Lung (tissue), 12 donors: Measurements from ENCODE around the gene SNTN. TPM values are rescaled to one million over a fixed set of nuclear protein-coding genes. Genes with fewer than 3 reads are reported as not detected.
"Not testable (repeated sequence)": the region's sequence is repeated elsewhere in the genome, so short reads cannot be mapped to it uniquely, and the experiment has no call there.

Experiments
- ATAC-seq: fragments of 200-7000 bp; cut with Tn5 transposase; one replicate; pipeline ENCODE4 v1.9.1; 2020; ENCODE audit warnings: moderate number of reproducible peaks; ENCODE audit not compliant: insufficient read depth, low FRiP score
- DNase-seq, 3 donors: peaks; one replicate each; pipeline ENCODE4 v3.0.0-alpha.2; 2013 to 2017
- H3K27ac ChIP-seq, 2 donors: one replicate each; pipeline ENCODE4 v1.5.1; 2013; ENCODE audit warnings: mild to moderate bottlenecking in 2 of 2, moderate library complexity in 2 of 2, control low read depth in 1 of 2, inconsistent platforms in 1 of 2, low read depth in 1 of 2, low read length in 1 of 2
- H3K27me3 ChIP-seq, 3 donors: one replicate each; pipeline ENCODE4 v1.5.1; 2013; ENCODE audit warnings: low read length in 2 of 3; ENCODE audit not compliant: control insufficient read depth in 3 of 3, insufficient read depth in 3 of 3
- H3K36me3 ChIP-seq, 4 donors: one replicate each; pipeline ENCODE4 v1.5.1; 2013; ENCODE audit warnings: low read length in 4 of 4, mild to moderate bottlenecking in 1 of 4, moderate library complexity in 1 of 4; ENCODE audit not compliant: control insufficient read depth in 4 of 4, insufficient read depth in 4 of 4
- H3K4me1 ChIP-seq, 5 donors: one replicate each; pipeline ENCODE4 v1.5.1; 2013; ENCODE audit warnings: low read length in 5 of 5, mild to moderate bottlenecking in 2 of 5, moderate library complexity in 1 of 5; ENCODE audit not compliant: control insufficient read depth in 5 of 5, insufficient read depth in 5 of 5
- H3K4me3 ChIP-seq: one replicate; pipeline ENCODE4 v1.5.1; 2013; ENCODE audit warnings: mild to moderate bottlenecking, control low read depth, moderate library complexity
- H3K9ac ChIP-seq, 2 donors: one replicate each; pipeline ENCODE4 v1.5.1; 2013; ENCODE audit warnings: low read length in 2 of 2, control low read depth in 1 of 2; ENCODE audit not compliant: insufficient read depth in 1 of 2
- H3K9me3 ChIP-seq, 4 donors: one replicate each; pipeline ENCODE4 v1.5.1; 2013; ENCODE audit warnings: low read length in 3 of 4, mild to moderate bottlenecking in 1 of 4, moderate library complexity in 1 of 4; ENCODE audit not compliant: control insufficient read depth in 4 of 4, insufficient read depth in 3 of 4
- CTCF ChIP-seq: IDR thresholded peaks from 2 replicates; pipeline ENCODE4 v1.5.1; 2012; ENCODE audit warnings: mild to moderate bottlenecking; ENCODE audit errors: control extremely low read depth, extremely low read depth
- WGBS, 2 donors: extraction: QIAGEN DNeasy Blood & Tissue Kit; methylation state at CpG; one replicate each; pipeline ENCODE4 v1.1.7; 2013; 5-methylcytosine and 5-hydroxymethylcytosine counted together
- polyA plus RNA-seq, 2 donors: library from polyadenylated mRNA; stranded (reverse); fragments of 200-250 nt; gene quantifications; one replicate each; pipeline ENCODE4 v1.2.1, GENCODE V29; 2013
- total RNA-seq, 2 donors: library from RNA; depleted of rRNA in 1 of 2; stranded (reverse); fragments of >200 nt in 1 of 2; gene quantifications; one replicate each; pipeline ENCODE4 v1.2.1, GENCODE V29; 2014 to 2021
- donor health status: control.
- donor health status: control.
- donor health status: Bipolar disorder and iron deficiency.
- donor health status: healthy.
- donor health status: DM: yes; HTN: yes; CAD: no.

Gene SNTN
- total and polyA plus RNA-seq, 4 donors: 20.1 to 51.0 (median 32.3) TPM

- no peaks in the 10 kb centered on the region for H3K27me3 ChIP-seq
- no peak for ATAC-seq
- WGBS, 2 donors: 94 to 97% methylated on average over 2 of the region's 2 CpGs
- no peak overlapping the region for H3K9ac ChIP-seq
- H3K27ac ChIP-seq: no peak overlapping the region
- H3K9me3 ChIP-seq: peaks cover 0 to 3% (median 0%) of the 10 kb centered on the region in 4 donors
- H3K4me3 ChIP-seq: no peak overlapping the region
- H3K4me1 ChIP-seq: no peaks in the 10 kb centered on the region
- no peaks in the 10 kb centered on the region for H3K36me3 ChIP-seq
- no peak for DNase-seq
- TF ChIP-seq CTCF: no peak
Measured at GRCh38 chr3:63639806-63640205, 12.7 kb upstream of the SNTN start.

- Histone ChIP-seq H3K4me1 (no peaks in the 10 kb centered on the region), H3K4me3 (no peak overlapping the region), H3K9ac (no peak overlapping the region), H3K36me3 (no peaks in the 10 kb centered on the region), H3K9me3 (peaks cover 0 to 3% (median 0%) of the 10 kb centered on the region in 4 donors), H3K27me3 (no peaks in the 10 kb centered on the region), H3K27ac (no peak overlapping the region)
- DNase-seq (no peak), ATAC-seq (no peak)
- WGBS, 2 donors: 49 to 71% methylated on average over 1 of the region's 1 CpG
- no peak for TF ChIP-seq CTCF
Measured at GRCh38 chr3:63642488-63642887, 10.0 kb upstream of the SNTN start.

- Histone ChIP-seq H3K27ac (no peak overlapping the region), H3K9me3 (peaks cover 0 to 3% (median 0%) of the 10 kb centered on the region in 4 donors), H3K4me1 (no peaks in the 10 kb centered on the region), H3K9ac (no peak overlapping the region), H3K4me3 (no peak overlapping the region), H3K27me3 (no peaks in the 10 kb centered on the region), H3K36me3 (no peaks in the 10 kb centered on the region)
- ATAC-seq: no peak
- 65 to 79% methylated on average over 5 of the region's 5 CpGs for WGBS, 2 donors
- no peak for DNase-seq
- TF ChIP-seq CTCF: no peak
Measured at GRCh38 chr3:63644212-63644797, 8.2 kb upstream of the SNTN start.

GRCh38 chr3:63644928-63645781, 7.3 kb upstream of the SNTN start:
- not testable (repeated sequence) for H3K9ac ChIP-seq, H3K27ac ChIP-seq, H3K36me3 ChIP-seq, H3K27me3 ChIP-seq, H3K4me1 ChIP-seq, H3K9me3 ChIP-seq, ATAC-seq, H3K4me3 ChIP-seq
- 60 to 65% methylated on average over 25 of the region's 25 CpGs for WGBS, 2 donors
- DNase-seq: peak in 2 of 3 donors; percentile 5 to 26
